Measurements from ENCODE around the gene TAS1R1.

Gene TAS1R1

GRCh38 chr1:6574818-6575217, 19.7 kb downstream of the TAS1R1 start:
- DNase-seq: no peak

GRCh38 chr1:6577831-6578525, 22.9 kb downstream of the TAS1R1 start:
- peak in 1 of 2 donors; percentile 13 for DNase-seq

GRCh38 chr1:6578624-6579373, 23.7 kb downstream of the TAS1R1 start:
- DNase-seq: no peak

GRCh38 chr1:6579374-6580118, 24.4 kb downstream of the TAS1R1 start, which contains the start of gene ZBTB48:
ZBTB48 (plus strand) TSS chr1:6579994; CDS start chr1:6580610, 616 bp downstream.
- peak; percentile 96 to 98 for DNase-seq

GRCh38 chr1:6580119-6580592, 25.0 kb downstream of the TAS1R1 start:
- DNase-seq: no peak

GRCh38 chr1:6580593-6581409, 25.7 kb downstream of the TAS1R1 start:
- DNase-seq: no peak

- DNase-seq: no peak
Measured at GRCh38 chr1:6581561-6582305, 26.6 kb downstream of the TAS1R1 start.

- no peak for DNase-seq
Measured at GRCh38 chr1:6582370-6582769, 27.3 kb downstream of the TAS1R1 start.

GRCh38 chr1:6584126-6585080, 29.3 kb downstream of the TAS1R1 start:
- no peak for DNase-seq

- DNase-seq: no peak
Measured at GRCh38 chr1:6585081-6585722, 30.1 kb downstream of the TAS1R1 start.

GRCh38 chr1:6585841-6586240, 30.7 kb downstream of the TAS1R1 start:
- DNase-seq: no peak

- no peak for DNase-seq
Measured at GRCh38 chr1:6586404-6586816, 31.3 kb downstream of the TAS1R1 start.

GRCh38 chr1:6587261-6588005, 32.3 kb downstream of the TAS1R1 start:
- DNase-seq: peak; percentile 69 to 74

- no peak for DNase-seq
Measured at GRCh38 chr1:6588128-6588892, 33.2 kb downstream of the TAS1R1 start.

GRCh38 chr1:6588893-6589520, 33.9 kb downstream of the TAS1R1 start:
- DNase-seq: no peak

GRCh38 chr1:6590046-6590445, 34.9 kb downstream of the TAS1R1 start:
- DNase-seq: no peak

GRCh38 chr1:6591222-6591621, 36.1 kb downstream of the TAS1R1 start:
- no peak for DNase-seq

- DNase-seq: no peak
Measured at GRCh38 chr1:6591644-6592043, 36.5 kb downstream of the TAS1R1 start.
